Suprapubic skin (tissue), 4 donors: ENCODE data around the gene PNKP.

Experiments used
- CTCF ChIP-seq, 2 donors: fragments of 200-600 bp in 1 of 2; fragments of 450-650 bp in 1 of 2; sonication (generic) in 1 of 2; IDR thresholded peaks; one replicate each; pipeline ENCODE4 v1.5.1; 2016 to 2019; ENCODE audit warnings: antibody characterized with exemption in 2 of 2, mild to moderate bottlenecking in 1 of 2, moderate library complexity in 1 of 2
- EP300 ChIP-seq: sonication (generic); formaldehyde crosslinking; IDR thresholded peaks from one replicate; pipeline ENCODE4 v1.6.1; 2017; ENCODE audit warnings: antibody characterized with exemption
- POLR2A ChIP-seq, 2 donors: fragments of 450-650 bp; IDR thresholded peaks; one replicate each; pipeline ENCODE4 v1.6.1; 2017; ENCODE audit warnings: antibody characterized with exemption in 2 of 2, mild to moderate bottlenecking in 2 of 2, moderate library complexity in 2 of 2
- POLR2AphosphoS5 ChIP-seq, 3 donors: sonication (generic); formaldehyde crosslinking; IDR thresholded peaks; one replicate each; pipeline ENCODE4 v1.6.1; 2017; ENCODE audit warnings: antibody characterized with exemption in 3 of 3

- TF ChIP-seq EP300 (no peak), CTCF (IDR thresholded peaks at IDR 0.05) (no peak), POLR2A (IDR thresholded peaks at IDR 0.05) (no peak), POLR2AphosphoS5 (IDR thresholded peaks at IDR 0.05) (no peak)
Observed at GRCh38 chr19:49894011-49894664, 26.8 kb upstream of the PNKP start.
